A549 (cell line): ENCODE results near the gene CD19.

Experiments
- CEBPB ChIP-seq, 2 experiments: fragments of >200 bp in 1 of 2; sonication (Bioruptor Twin) in 1 of 2; formaldehyde crosslinking in 1 of 2; IDR thresholded peaks; 2 replicates each; pipeline ENCODE4 v1.6.1; 2012 to 2016
- HOXA7 ChIP-seq: fragments of 250-450 bp; sonication (Bioruptor Pico); IDR thresholded peaks from 2 replicates; pipeline ENCODE4 v1.5.0; 2020; ENCODE audit warnings: mild to moderate bottlenecking, moderate library complexity
- JUNB ChIP-seq: fragments of >200 bp; sonication (Bioruptor Twin); formaldehyde crosslinking; IDR thresholded peaks from 2 replicates; pipeline ENCODE4 v1.6.1; 2016
- SREBF2 ChIP-seq: fragments of 450-650 bp; IDR thresholded peaks from 2 replicates; pipeline ENCODE4 v1.6.1; 2014; ENCODE audit warnings: mild to moderate bottlenecking, moderate library complexity
- ZC3H11A ChIP-seq: fragments of 450-650 bp; IDR thresholded peaks from 2 replicates; pipeline ENCODE4 v1.6.1; 2014; ENCODE audit warnings: antibody characterized with exemption, mild to moderate bottlenecking
- TF ChIP-seq, protein P1 (sequence below): fragments of >200 bp; sonication (Bioruptor Twin); formaldehyde crosslinking; IDR thresholded peaks from 3 replicates; pipeline ENCODE4 v1.5.1; 2016
- TF ChIP-seq, protein P2 (sequence below): fragments of 200-600 bp; sonication (generic); IDR thresholded peaks from 2 replicates; pipeline ENCODE4 v1.6.1; 2016; ENCODE audit warnings: antibody characterized with exemption, mild to moderate bottlenecking, moderate library complexity

DNA sequence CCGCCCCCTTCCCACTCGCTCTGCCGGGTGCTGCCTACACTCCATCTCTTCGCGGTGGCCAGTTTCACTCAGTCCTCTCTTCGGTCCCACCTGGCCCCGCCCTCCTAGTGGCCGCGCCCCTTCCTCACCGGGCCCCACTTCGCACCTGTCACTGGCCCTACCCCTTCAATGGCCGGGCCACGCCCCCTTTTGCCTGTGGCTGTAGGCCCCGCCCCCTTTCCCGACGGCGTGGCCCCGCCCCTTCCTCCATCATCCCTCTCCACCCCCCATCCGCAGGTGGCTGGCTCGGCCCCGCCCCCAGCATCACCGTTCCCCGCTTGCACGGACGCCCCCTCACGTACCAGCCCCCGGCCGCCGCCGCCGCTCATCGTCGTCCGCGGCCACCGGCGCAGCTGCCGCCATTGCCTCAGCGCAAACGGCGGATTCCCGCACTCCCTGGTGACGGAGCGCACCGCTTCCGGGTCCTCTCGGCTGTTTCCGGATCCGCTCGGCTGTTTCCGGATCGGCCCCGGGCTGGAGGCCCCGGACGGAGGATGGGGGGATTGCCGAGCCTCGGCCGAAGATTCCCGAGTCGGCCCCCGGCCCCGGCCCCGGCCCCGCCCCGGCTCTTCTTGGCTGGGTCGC is 6.9 kb upstream of the CD19 start, which contains the start of gene RABEP2:
- TF ChIP-seq, protein P1, sequence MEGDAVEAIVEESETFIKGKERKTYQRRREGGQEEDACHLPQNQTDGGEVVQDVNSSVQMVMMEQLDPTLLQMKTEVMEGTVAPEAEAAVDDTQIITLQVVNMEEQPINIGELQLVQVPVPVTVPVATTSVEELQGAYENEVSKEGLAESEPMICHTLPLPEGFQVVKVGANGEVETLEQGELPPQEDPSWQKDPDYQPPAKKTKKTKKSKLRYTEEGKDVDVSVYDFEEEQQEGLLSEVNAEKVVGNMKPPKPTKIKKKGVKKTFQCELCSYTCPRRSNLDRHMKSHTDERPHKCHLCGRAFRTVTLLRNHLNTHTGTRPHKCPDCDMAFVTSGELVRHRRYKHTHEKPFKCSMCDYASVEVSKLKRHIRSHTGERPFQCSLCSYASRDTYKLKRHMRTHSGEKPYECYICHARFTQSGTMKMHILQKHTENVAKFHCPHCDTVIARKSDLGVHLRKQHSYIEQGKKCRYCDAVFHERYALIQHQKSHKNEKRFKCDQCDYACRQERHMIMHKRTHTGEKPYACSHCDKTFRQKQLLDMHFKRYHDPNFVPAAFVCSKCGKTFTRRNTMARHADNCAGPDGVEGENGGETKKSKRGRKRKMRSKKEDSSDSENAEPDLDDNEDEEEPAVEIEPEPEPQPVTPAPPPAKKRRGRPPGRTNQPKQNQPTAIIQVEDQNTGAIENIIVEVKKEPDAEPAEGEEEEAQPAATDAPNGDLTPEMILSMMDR = no peak
- TF ChIP-seq CEBPB (IDR thresholded peaks at IDR 0.05) = no peak
- no peak for TF ChIP-seq JUNB
- TF ChIP-seq SREBF2 = no peak
- no peak for TF ChIP-seq HOXA7 (CRISPR knock-in tag)
- TF ChIP-seq ZC3H11A = no peak
- TF ChIP-seq, protein P2, sequence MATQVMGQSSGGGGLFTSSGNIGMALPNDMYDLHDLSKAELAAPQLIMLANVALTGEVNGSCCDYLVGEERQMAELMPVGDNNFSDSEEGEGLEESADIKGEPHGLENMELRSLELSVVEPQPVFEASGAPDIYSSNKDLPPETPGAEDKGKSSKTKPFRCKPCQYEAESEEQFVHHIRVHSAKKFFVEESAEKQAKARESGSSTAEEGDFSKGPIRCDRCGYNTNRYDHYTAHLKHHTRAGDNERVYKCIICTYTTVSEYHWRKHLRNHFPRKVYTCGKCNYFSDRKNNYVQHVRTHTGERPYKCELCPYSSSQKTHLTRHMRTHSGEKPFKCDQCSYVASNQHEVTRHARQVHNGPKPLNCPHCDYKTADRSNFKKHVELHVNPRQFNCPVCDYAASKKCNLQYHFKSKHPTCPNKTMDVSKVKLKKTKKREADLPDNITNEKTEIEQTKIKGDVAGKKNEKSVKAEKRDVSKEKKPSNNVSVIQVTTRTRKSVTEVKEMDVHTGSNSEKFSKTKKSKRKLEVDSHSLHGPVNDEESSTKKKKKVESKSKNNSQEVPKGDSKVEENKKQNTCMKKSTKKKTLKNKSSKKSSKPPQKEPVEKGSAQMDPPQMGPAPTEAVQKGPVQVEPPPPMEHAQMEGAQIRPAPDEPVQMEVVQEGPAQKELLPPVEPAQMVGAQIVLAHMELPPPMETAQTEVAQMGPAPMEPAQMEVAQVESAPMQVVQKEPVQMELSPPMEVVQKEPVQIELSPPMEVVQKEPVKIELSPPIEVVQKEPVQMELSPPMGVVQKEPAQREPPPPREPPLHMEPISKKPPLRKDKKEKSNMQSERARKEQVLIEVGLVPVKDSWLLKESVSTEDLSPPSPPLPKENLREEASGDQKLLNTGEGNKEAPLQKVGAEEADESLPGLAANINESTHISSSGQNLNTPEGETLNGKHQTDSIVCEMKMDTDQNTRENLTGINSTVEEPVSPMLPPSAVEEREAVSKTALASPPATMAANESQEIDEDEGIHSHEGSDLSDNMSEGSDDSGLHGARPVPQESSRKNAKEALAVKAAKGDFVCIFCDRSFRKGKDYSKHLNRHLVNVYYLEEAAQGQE = no peak
